ENCODE results near the gene ODF4.
"Not testable (repeated sequence)": the region's sequence is repeated elsewhere in the genome, so short reads cannot be mapped to it uniquely, and the experiment has no call there.

The ODF4 gene

GRCh38 chr17:8371786-8372185 lies 32.1 kb downstream of the ODF4 start:
- H2AK5ac ChIP-seq (ENCODE audit: low read length, severe bottlenecking): no peak overlapping the region
- no peak overlapping the region for H3K18ac ChIP-seq (ENCODE audit: low read depth in 1 of 2, low read length in 2 of 2)
- H3K14ac ChIP-seq (ENCODE audit: low read length in 2 of 2): no peak overlapping the region
- no peak overlapping the region for H3K9ac ChIP-seq (ENCODE audit: low read length)
- H3K9me3 ChIP-seq (ENCODE audit: control insufficient read depth, low read length): no peaks in the 10 kb centered on the region
- no peak overlapping the region for H3K4me3 ChIP-seq (ENCODE audit: insufficient read depth in 1 of 2, low read depth in 1 of 2, low read length in 2 of 2)
- H4K91ac ChIP-seq (ENCODE audit: low read length): no peak overlapping the region
- H3K27me3 ChIP-seq (ENCODE audit: control insufficient read depth in 1 of 2, insufficient read depth in 1 of 2, low read length in 2 of 2): no peaks in the 10 kb centered on the region
- peaks cover 11% of the 10 kb centered on the region for H3K79me1 ChIP-seq (replicated peaks; ENCODE audit: low read length, poor library complexity, severe bottlenecking)
- no peak overlapping the region for H2BK5ac ChIP-seq (ENCODE audit: low read depth, low read length, poor library complexity, severe bottlenecking)
- peak overlapping the region; percentile 30 for H3K27ac ChIP-seq (ENCODE audit: low read length, poor library complexity, severe bottlenecking)
- no peak overlapping the region for H3K23ac ChIP-seq (ENCODE audit: low read length in 2 of 2)
- H3K4ac ChIP-seq (ENCODE audit: low read depth in 1 of 2, low read length in 2 of 2): no peak overlapping the region
- peak overlapping the region; percentile 10 for H3K4me2 ChIP-seq (ENCODE audit: low read length, poor library complexity, severe bottlenecking)
- peaks cover 15 to 38% of the 10 kb centered on the region in 2 experiments for H3K36me3 ChIP-seq (ENCODE audit: control insufficient read depth in 1 of 2, insufficient read depth in 2 of 2, low read depth in 1 of 2, low read length in 2 of 2)
- DNase-seq: no peak
- peaks cover 9% of the 10 kb centered on the region for H3K4me1 ChIP-seq (ENCODE audit: control insufficient read depth, insufficient read depth, low read depth, low read length)
- H2BK15ac ChIP-seq (ENCODE audit: low read depth, poor library complexity, severe bottlenecking): no peak overlapping the region
- H2BK120ac ChIP-seq (ENCODE audit: low read depth, low read length): no peak overlapping the region
- H2BK12ac ChIP-seq (ENCODE audit: low read length in 2 of 2): no peak overlapping the region
- 51% methylated on average over 4 of the region's 4 CpGs for WGBS
- H4K8ac ChIP-seq (ENCODE audit: low read length): no peak overlapping the region
- H2AFZ ChIP-seq (ENCODE audit: low read depth, low read length): no peak overlapping the region

DNA sequence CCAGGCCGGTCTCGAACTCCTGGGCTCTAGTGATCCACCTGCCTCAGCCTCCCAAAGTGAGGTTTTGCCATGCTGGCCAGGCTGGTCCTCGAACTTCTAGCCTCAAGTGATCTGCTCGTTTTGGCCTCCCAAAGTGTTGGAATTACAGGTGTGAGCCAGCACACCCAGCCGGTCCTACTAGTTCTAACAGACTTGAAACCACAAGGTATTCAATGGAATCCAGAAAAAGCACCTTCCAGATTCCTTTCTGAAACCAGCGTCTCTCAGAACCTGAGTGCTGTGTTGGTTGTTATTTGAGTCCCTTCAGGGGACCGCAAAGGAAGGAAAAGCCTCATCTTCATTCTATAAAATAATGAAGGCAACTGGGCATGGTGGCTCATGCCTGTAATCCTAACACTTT lies 32.8 kb downstream of the ODF4 start:
- peaks cover 10% of the 10 kb centered on the region for H3K4me1 ChIP-seq (ENCODE audit: control insufficient read depth, insufficient read depth, low read depth, low read length)
- no peak overlapping the region for H2AFZ ChIP-seq (ENCODE audit: low read depth, low read length)
- peaks cover 11% of the 10 kb centered on the region for H3K79me1 ChIP-seq (replicated peaks; ENCODE audit: low read length, poor library complexity, severe bottlenecking)
- H3K9me3 ChIP-seq (ENCODE audit: control insufficient read depth, low read length): no peaks in the 10 kb centered on the region
- H3K27ac ChIP-seq (ENCODE audit: low read length, poor library complexity, severe bottlenecking): no peak overlapping the region
- no peak overlapping the region for H2BK5ac ChIP-seq (ENCODE audit: low read depth, low read length, poor library complexity, severe bottlenecking)
- no peak overlapping the region for H4K8ac ChIP-seq (ENCODE audit: low read length)
- H3K4me2 ChIP-seq (ENCODE audit: low read length, poor library complexity, severe bottlenecking): no peak overlapping the region
- H4K91ac ChIP-seq (ENCODE audit: low read length): no peak overlapping the region
- H3K9ac ChIP-seq (ENCODE audit: low read length): no peak overlapping the region
- peak overlapping the region in 1 of 2 experiments; percentile 51 for H3K14ac ChIP-seq (ENCODE audit: low read length in 2 of 2)
- no peak overlapping the region for H3K23ac ChIP-seq (ENCODE audit: low read length in 2 of 2)
- no peak overlapping the region for H3K4ac ChIP-seq (ENCODE audit: low read depth in 1 of 2, low read length in 2 of 2)
- WGBS: 97% methylated on average over 4 of the region's 7 CpGs
- no peak for DNase-seq
- no peak overlapping the region for H3K18ac ChIP-seq (ENCODE audit: low read depth in 1 of 2, low read length in 2 of 2)
- H3K27me3 ChIP-seq (ENCODE audit: control insufficient read depth in 1 of 2, insufficient read depth in 1 of 2, low read length in 2 of 2): no peaks in the 10 kb centered on the region
- H2BK120ac ChIP-seq (ENCODE audit: low read depth, low read length): no peak overlapping the region
- H2BK12ac ChIP-seq (ENCODE audit: low read length in 2 of 2): peak overlapping the region in 1 of 2 experiments; percentile 43
- H3K36me3 ChIP-seq (ENCODE audit: control insufficient read depth in 1 of 2, insufficient read depth in 2 of 2, low read depth in 1 of 2, low read length in 2 of 2): peaks cover 16 to 44% of the 10 kb centered on the region in 2 experiments
- H2BK15ac ChIP-seq (ENCODE audit: low read depth, poor library complexity, severe bottlenecking): no peak overlapping the region
- no peak overlapping the region for H3K4me3 ChIP-seq (ENCODE audit: insufficient read depth in 1 of 2, low read depth in 1 of 2, low read length in 2 of 2)
- peak overlapping the region; percentile 28 for H2AK5ac ChIP-seq (ENCODE audit: low read length, severe bottlenecking)

GRCh38 chr17:8373856-8374255 lies 34.2 kb downstream of the ODF4 start:
- not testable (repeated sequence) for H3K9me3 ChIP-seq (ENCODE audit: control insufficient read depth, low read length); H3K27ac ChIP-seq (ENCODE audit: low read length, poor library complexity, severe bottlenecking); H3K23ac ChIP-seq (ENCODE audit: low read length in 2 of 2); H3K4me2 ChIP-seq (ENCODE audit: low read length, poor library complexity, severe bottlenecking); H2BK15ac ChIP-seq (ENCODE audit: low read depth, poor library complexity, severe bottlenecking); DNase-seq; H3K27me3 ChIP-seq (ENCODE audit: control insufficient read depth in 1 of 2, insufficient read depth in 1 of 2, low read length in 2 of 2); H2BK120ac ChIP-seq (ENCODE audit: low read depth, low read length); H3K4me3 ChIP-seq (ENCODE audit: insufficient read depth in 1 of 2, low read depth in 1 of 2, low read length in 2 of 2); H3K14ac ChIP-seq (ENCODE audit: low read length in 2 of 2); H3K18ac ChIP-seq (ENCODE audit: low read depth in 1 of 2, low read length in 2 of 2); H3K4me1 ChIP-seq (ENCODE audit: control insufficient read depth, insufficient read depth, low read depth, low read length); H2AFZ ChIP-seq (ENCODE audit: low read depth, low read length); H4K8ac ChIP-seq (ENCODE audit: low read length); H2BK5ac ChIP-seq (ENCODE audit: low read depth, low read length, poor library complexity, severe bottlenecking); H2BK12ac ChIP-seq (ENCODE audit: low read length in 2 of 2); H2AK5ac ChIP-seq (ENCODE audit: low read length, severe bottlenecking); H3K4ac ChIP-seq (ENCODE audit: low read depth in 1 of 2, low read length in 2 of 2); H4K91ac ChIP-seq (ENCODE audit: low read length); H3K9ac ChIP-seq (ENCODE audit: low read length)
- Histone ChIP-seq H3K36me3 (ENCODE audit: control insufficient read depth in 1 of 2, insufficient read depth in 2 of 2, low read depth in 1 of 2, low read length in 2 of 2) (peaks cover 17 to 49% of the 10 kb centered on the region in 2 experiments), H3K79me1 (replicated peaks; ENCODE audit: low read length, poor library complexity, severe bottlenecking) (peaks cover 11% of the 10 kb centered on the region)
- 97% methylated on average over 18 of the region's 26 CpGs for WGBS

- Histone ChIP-seq H3K23ac (ENCODE audit: low read length in 2 of 2) (no peak overlapping the region), H3K36me3 (ENCODE audit: control insufficient read depth in 1 of 2, insufficient read depth in 2 of 2, low read depth in 1 of 2, low read length in 2 of 2) (peaks cover 12 to 52% of the 10 kb centered on the region in 2 experiments), H4K91ac (ENCODE audit: low read length) (peak overlapping the region; percentile 96), H3K4me1 (ENCODE audit: control insufficient read depth, insufficient read depth, low read depth, low read length) (peaks cover 10% of the 10 kb centered on the region), H3K9ac (ENCODE audit: low read length) (peak overlapping the region; percentile 93), H3K14ac (ENCODE audit: low read length in 2 of 2) (no peak overlapping the region), H2BK5ac (ENCODE audit: low read depth, low read length, poor library complexity, severe bottlenecking) (no peak overlapping the region), H3K4me3 (ENCODE audit: insufficient read depth in 1 of 2, low read depth in 1 of 2, low read length in 2 of 2) (peak overlapping the region; percentile 12 to 93), H3K27me3 (ENCODE audit: control insufficient read depth in 1 of 2, insufficient read depth in 1 of 2, low read length in 2 of 2) (no peaks in the 10 kb centered on the region), H2AFZ (ENCODE audit: low read depth, low read length) (peak overlapping the region; percentile 91), H3K27ac (ENCODE audit: low read length, poor library complexity, severe bottlenecking) (peak overlapping the region; percentile 98), H3K79me1 (replicated peaks; ENCODE audit: low read length, poor library complexity, severe bottlenecking) (peaks cover 11% of the 10 kb centered on the region), H2BK120ac (ENCODE audit: low read depth, low read length) (no peak overlapping the region), H3K18ac (ENCODE audit: low read depth in 1 of 2, low read length in 2 of 2) (peak overlapping the region; percentile 28 to 37), H2BK15ac (ENCODE audit: low read depth, poor library complexity, severe bottlenecking) (no peak overlapping the region), H3K4ac (ENCODE audit: low read depth in 1 of 2, low read length in 2 of 2) (peak overlapping the region; percentile 73 to 100), H3K4me2 (ENCODE audit: low read length, poor library complexity, severe bottlenecking) (peak overlapping the region; percentile 61), H2BK12ac (ENCODE audit: low read length in 2 of 2) (peak overlapping the region in 1 of 2 experiments; percentile 82), H3K9me3 (ENCODE audit: control insufficient read depth, low read length) (no peaks in the 10 kb centered on the region), H2AK5ac (ENCODE audit: low read length, severe bottlenecking) (peak overlapping the region; percentile 95), H4K8ac (ENCODE audit: low read length) (peak overlapping the region; percentile 97)
- DNase-seq: no peak
- WGBS: 79% methylated on average over 18 of the region's 18 CpGs
Measured at GRCh38 chr17:8375738-8376259, 36.2 kb downstream of the ODF4 start.
